Measurements from ENCODE around the gene SYS1.

- TF ChIP-seq, protein P1, sequence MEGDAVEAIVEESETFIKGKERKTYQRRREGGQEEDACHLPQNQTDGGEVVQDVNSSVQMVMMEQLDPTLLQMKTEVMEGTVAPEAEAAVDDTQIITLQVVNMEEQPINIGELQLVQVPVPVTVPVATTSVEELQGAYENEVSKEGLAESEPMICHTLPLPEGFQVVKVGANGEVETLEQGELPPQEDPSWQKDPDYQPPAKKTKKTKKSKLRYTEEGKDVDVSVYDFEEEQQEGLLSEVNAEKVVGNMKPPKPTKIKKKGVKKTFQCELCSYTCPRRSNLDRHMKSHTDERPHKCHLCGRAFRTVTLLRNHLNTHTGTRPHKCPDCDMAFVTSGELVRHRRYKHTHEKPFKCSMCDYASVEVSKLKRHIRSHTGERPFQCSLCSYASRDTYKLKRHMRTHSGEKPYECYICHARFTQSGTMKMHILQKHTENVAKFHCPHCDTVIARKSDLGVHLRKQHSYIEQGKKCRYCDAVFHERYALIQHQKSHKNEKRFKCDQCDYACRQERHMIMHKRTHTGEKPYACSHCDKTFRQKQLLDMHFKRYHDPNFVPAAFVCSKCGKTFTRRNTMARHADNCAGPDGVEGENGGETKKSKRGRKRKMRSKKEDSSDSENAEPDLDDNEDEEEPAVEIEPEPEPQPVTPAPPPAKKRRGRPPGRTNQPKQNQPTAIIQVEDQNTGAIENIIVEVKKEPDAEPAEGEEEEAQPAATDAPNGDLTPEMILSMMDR (IDR thresholded peaks at IDR 0.05; ENCODE audit: low read length) = peak; percentile 88
- TF ChIP-seq EZH2 (optimal IDR thresholded peaks at IDR 0.05; ENCODE audit: low read depth, low read length) = no peak
These were observed at the start of gene SYS1 for GRCh38 chr20:45362804-45363610.

Measured in MM.1S (cell line).